IMR-90 (cell line): ENCODE results near the gene JCAD. TPM values are rescaled to one million over a fixed set of nuclear protein-coding genes. Genes with fewer than 3 reads are reported as not detected.

Experiments used
- ATAC-seq: fragments of 200-7000 bp; cut with Tn5 transposase; 2 replicates; pipeline ENCODE4 v1.9.1; 2020; ENCODE audit warnings: low read depth, mild to moderate bottlenecking, moderate library complexity
- Bru-seq: library from RNA; stranded (reverse); fragments of 400-500 nt; gene quantifications from one replicate; lab custom pipeline; 2021; lab: Mats Ljungman, UMichigan
- BruChase-seq, 2 experiments: library from RNA; stranded (reverse); fragments of 400-500 nt; gene quantifications; one replicate each; lab custom pipeline; 2021; lab: Mats Ljungman, UMichigan
- BruUV-seq: library from RNA; stranded (reverse); fragments of 400-500 nt; replicated peaks from 2 replicates; lab custom pipeline; 2021; lab: Mats Ljungman, UMichigan
- CTCF ChIA-PET: fragments of 300-600 bp; formaldehyde crosslinking; extraction: SDS; loops from one replicate; lab custom pipeline; 2021; ENCODE audit warnings: antibody characterized with exemption; lab: Yijun Ruan, JAX
- POLR2A ChIA-PET: fragments of 300-600 bp; sonication (Branson Sonifier 250); formaldehyde crosslinking; loops from one replicate; lab custom pipeline; 2022; ENCODE audit warnings: antibody characterized with exemption; ENCODE audit not compliant: unreplicated experiment; lab: Charles Lee
- DNase-seq: peaks from one replicate; pipeline ENCODE4 v3.0.0; 2013
- H2AFZ ChIP-seq: replicated peaks from 2 replicates; pipeline ENCODE3; 2013; ENCODE audit warnings: low read length, mild to moderate bottlenecking; ENCODE audit not compliant: poor library complexity
- H2AK5ac ChIP-seq: 2 replicates; pipeline ENCODE4 v1.6.1; 2013; ENCODE audit warnings: low read depth, low read length, inconsistent platforms
- H2AK9ac ChIP-seq: replicated peaks from 2 replicates; pipeline ENCODE3; 2013; ENCODE audit warnings: mild to moderate bottlenecking, low read depth, low read length, moderate library complexity; ENCODE audit not compliant: poor library complexity
- H2BK120ac ChIP-seq: 2 replicates; pipeline ENCODE4 v1.6.1; 2013; ENCODE audit warnings: low read depth, low read length, inconsistent platforms
- H2BK15ac ChIP-seq: 3 replicates; pipeline ENCODE4 v1.6.1; 2013; ENCODE audit warnings: low read depth, low read length, inconsistent platforms
- H2BK20ac ChIP-seq: 2 replicates; pipeline ENCODE4 v1.6.1; 2013; ENCODE audit warnings: low read depth, mild to moderate bottlenecking, inconsistent platforms, low read length, moderate library complexity
- H2BK5ac ChIP-seq: 2 replicates; pipeline ENCODE4 v1.6.1; 2013; ENCODE audit warnings: mild to moderate bottlenecking, low read depth, low read length, inconsistent platforms; ENCODE audit not compliant: poor library complexity, severe bottlenecking
- H3K14ac ChIP-seq: replicated peaks from 2 replicates; pipeline ENCODE4 v1.6.1; 2013; ENCODE audit warnings: low read depth, low read length, inconsistent platforms
- H3K18ac ChIP-seq: 2 replicates; pipeline ENCODE4 v1.6.1; 2013; ENCODE audit warnings: low read depth, low read length, control low read depth
- H3K23ac ChIP-seq: 2 replicates; pipeline ENCODE4 v1.6.1; 2013; ENCODE audit warnings: low read depth, low read length, inconsistent platforms
- H3K27ac ChIP-seq: 2 replicates; pipeline ENCODE4 v1.5.1; 2013; ENCODE audit warnings: mild to moderate bottlenecking, control low read depth, low read length; ENCODE audit not compliant: insufficient read depth
- H3K27me3 ChIP-seq: 2 replicates; pipeline ENCODE4 v1.6.1; 2013; ENCODE audit warnings: low read length; ENCODE audit not compliant: control insufficient read depth, insufficient read depth
- H3K36me3 ChIP-seq: 2 replicates; pipeline ENCODE4 v1.6.1; 2013; ENCODE audit warnings: low read length, mixed read lengths; ENCODE audit not compliant: control insufficient read depth, insufficient read depth
- H3K4ac ChIP-seq: 2 replicates; pipeline ENCODE4 v1.6.1; 2013; ENCODE audit warnings: low read depth, low read length, inconsistent platforms
- H3K4me1 ChIP-seq: 2 replicates; pipeline ENCODE4 v1.6.1; 2013; ENCODE audit warnings: low read length, mixed read lengths; ENCODE audit not compliant: control insufficient read depth, insufficient read depth
- H3K4me2 ChIP-seq: 2 replicates; pipeline ENCODE4 v1.6.1; 2013; ENCODE audit warnings: low read depth, mild to moderate bottlenecking, control low read depth, low read length, moderate library complexity
- H3K4me3 ChIP-seq: 2 replicates; pipeline ENCODE4 v1.5.1; 2013; ENCODE audit warnings: low read depth, mild to moderate bottlenecking, control low read depth, low read length, moderate library complexity; ENCODE audit not compliant: insufficient read depth
- H3K56ac ChIP-seq: 2 replicates; pipeline ENCODE4 v1.6.1; 2013; ENCODE audit warnings: low read length, inconsistent platforms; ENCODE audit not compliant: insufficient read depth; ENCODE audit errors: extremely low read depth
- H3K79me1 ChIP-seq, 2 experiments: 2 replicates each; pipeline ENCODE4 v1.6.1; 2013; ENCODE audit warnings: low read length in 2 of 2, inconsistent platforms in 1 of 2, low read depth in 1 of 2
- H3K9ac ChIP-seq: 2 replicates; pipeline ENCODE4 v1.6.1; 2013; ENCODE audit warnings: low read depth, low read length, control low read depth
- H3K9me1 ChIP-seq: 2 replicates; pipeline ENCODE4 v1.6.1; 2013; ENCODE audit warnings: low read length, inconsistent platforms; ENCODE audit not compliant: insufficient read depth
- H3K9me3 ChIP-seq: 2 replicates; pipeline ENCODE4 v1.6.1; 2013; ENCODE audit warnings: low read length; ENCODE audit not compliant: control insufficient read depth, insufficient read depth
- H4K20me1 ChIP-seq: 2 replicates; pipeline ENCODE4 v1.6.1; 2013; ENCODE audit warnings: low read length, inconsistent platforms; ENCODE audit not compliant: insufficient read depth
- H4K5ac ChIP-seq: 2 replicates; pipeline ENCODE4 v1.6.1; 2013; ENCODE audit warnings: mild to moderate bottlenecking, low read depth, low read length, control low read depth
- H4K8ac ChIP-seq, 2 experiments: 2 replicates each; pipeline ENCODE4 v1.6.1; 2013; ENCODE audit warnings: low read depth in 2 of 2, low read length in 2 of 2, control low read depth in 1 of 2, inconsistent platforms in 1 of 2
- H4K91ac ChIP-seq: 2 replicates; pipeline ENCODE4 v1.6.1; 2013; ENCODE audit warnings: low read depth, low read length, inconsistent platforms; ENCODE audit not compliant: insufficient read depth
- CHD1 ChIP-seq: IDR thresholded peaks from 2 replicates; pipeline ENCODE4 v1.6.1; 2012; ENCODE audit warnings: low read depth, low read length, improper control_type of control experiment
- MAFK ChIP-seq: IDR thresholded peaks from 2 replicates; pipeline ENCODE4 v1.6.1; 2012; ENCODE audit warnings: low read depth, low read length, improper control_type of control experiment
- MXI1 ChIP-seq: IDR thresholded peaks from 2 replicates; pipeline ENCODE4 v1.6.1; 2012; ENCODE audit warnings: low read depth, mild to moderate bottlenecking, low read length, moderate library complexity, borderline replicate concordance
- WGBS, 2 experiments: methylation state at CpG; one replicate each; pipeline versions ENCODE4 v1.1.5 to v1.1.7; 2013; ENCODE audit warnings: missing lambda C conversion rate in 2 of 2; ENCODE audit not compliant: insufficient read length in 1 of 2; ENCODE audit errors: extremely low coverage in 2 of 2; 5-methylcytosine and 5-hydroxymethylcytosine counted together
- dilution Hi-C: fragments of 300-500 bp; cut with HindIII; formaldehyde crosslinking; loops from one replicate; pipeline ENCODE4 v1.14.3; 2018; ENCODE audit warnings: low sequenced_read_pairs; ENCODE audit not compliant: unreplicated experiment
- in situ Hi-C: fragments of 300-500 bp; cut with MboI; formaldehyde crosslinking; loops from 3 replicates; pipeline ENCODE4 v1.14.3; 2019; ENCODE audit warnings: low sequenced_read_pairs, inconsistent platforms, mixed read lengths
- intact Hi-C: fragments of 100-400 bp; cut with micrococcal nuclease; formaldehyde crosslinking; loops from 2 replicates; pipeline ENCODE4 v1.10.0; 2022
- long read RNA-seq: library from polyadenylated mRNA; unstranded; transcript quantifications from one replicate; pipeline ENCODE4 v2.0.0, GENCODE V29; 2021; ENCODE audit not compliant: unreplicated experiment
- polyA plus RNA-seq, 3 experiments: library from polyadenylated mRNA; depleted of rRNA; stranded (reverse); fragments of >200 nt; gene quantifications; 2 replicates each; pipeline ENCODE4 v1.2.3, GENCODE V29; 2012; ENCODE audit warnings: low replicate concordance in 1 of 3
- total RNA-seq: library from RNA; depleted of rRNA; stranded (reverse); fragments of >200 nt; gene quantifications from 2 replicates; pipeline ENCODE4 v1.2.3, GENCODE V29; 2012; rRNA removed

JCAD gene
- total RNA-seq (16.8 and 18.9 TPM in 2 replicates), polyA plus RNA-seq (2012; rRNA removed) (14.8 and 15.9 TPM in 2 replicates), Bru-seq, nascent RNA (percentile 99 among the genes with signal in this experiment), BruChase-seq, experiment 1, labeled RNA remaining after a 6-hour chase (percentile 98 among the genes with signal in this experiment), BruChase-seq, experiment 2, labeled RNA remaining after a 2-hour chase (percentile 99 among the genes with signal in this experiment)
- 9.1 and 12.2 TPM in 2 replicates for polyA plus RNA-seq (2012; cell fraction: cytosol; rRNA removed)
- 7.2 and 16.6 TPM in 2 replicates for polyA plus RNA-seq (2012; cell fraction: nucleus; rRNA removed; ENCODE audit: low replicate concordance)
- long read RNA-seq, full-length matches to known transcripts = 3 of 106 reads
- long read RNA-seq, partial matches to known transcripts = 36 of 106 reads
- long read RNA-seq, other reads (novel, unspliced or antisense) = 67 of 106 reads

- Histone ChIP-seq H3K23ac (peak within 1 kb of the TSS; percentile 95), H4K8ac (peak within 1 kb of the TSS; percentile 74 to 89; a peak in 3 of 4 replicates), H4K91ac (peak within 1 kb of the TSS; percentile 82), H3K9me1 (peaks cover 20% of the 10 kb centered on the region), H3K9ac (peak within 1 kb of the TSS; percentile 100), H3K9me3 (no peaks in the 10 kb centered on the region), H2BK5ac (peak within 1 kb of the TSS; percentile 97), H3K4me3 (peak within 1 kb of the TSS; percentile 99), H3K79me1 (peaks cover 6 to 48% of the 10 kb centered on the region in 2 experiments; a peak in 3 of 4 replicates), H3K4ac (peak within 1 kb of the TSS; percentile 84), H2AK5ac (peak within 1 kb of the TSS; percentile 99), H4K5ac (peak within 1 kb of the TSS; percentile 92), H3K14ac (peak within 1 kb of the TSS; percentile 93), H3K27me3 (no peaks in the 10 kb centered on the region), H2AFZ (peak within 1 kb of the TSS; percentile 92), H4K20me1 (peaks cover 3% of the 10 kb centered on the region; the same call in 1 of the 2 replicates), H2AK9ac (peak within 1 kb of the TSS; percentile 96), H3K56ac (peak within 1 kb of the TSS; percentile 91), H3K18ac (peak within 1 kb of the TSS; percentile 92), H3K4me2 (peak within 1 kb of the TSS; percentile 97), H3K27ac (peak within 1 kb of the TSS; percentile 99), H2BK120ac (peak within 1 kb of the TSS; percentile 94), H3K4me1 (peaks cover 17% of the 10 kb centered on the region), H2BK15ac (peak within 1 kb of the TSS; percentile 95; the same call in 2 of the 3 replicates), H3K36me3 (no peaks in the 10 kb centered on the region), H2BK20ac (peak within 1 kb of the TSS; percentile 95)
- 33% methylated on average over 4 of the region's 66 CpGs; no CpG with 5 or more reads in 1 of the 2 experiments for WGBS, 2 experiments
- BruUV-seq = no TSS peak
- TF ChIP-seq MAFK (no peak), CHD1 (no peak), MXI1 (0 out of 2 replicates have a peak, but pooled peaks have one; percentile 9)
- intact Hi-C loops = loop anchor here (2.0 kb wide), 2 partner anchors 123 to 173 kb away; no protein-coding TSS in a partner anchor
- POLR2A ChIA-PET = no interaction called here
- in situ Hi-C loops = no loop called here
- DNase-seq (no peak), ATAC-seq (peak; percentile 82)
- dilution Hi-C loops = no loop called here
- CTCF ChIA-PET = no interaction called here
Observed at GRCh38 chr10:30059209-30060107, at the start of gene JCAD. TSS of gene JCAD (minus strand) at chr10:30059586. CDS start at chr10:30047812, 11,774 bp downstream.
